ENCODE measurements around the gene BCOR. TPM values are rescaled to one million over a fixed set of nuclear protein-coding genes. Genes with fewer than 3 reads are reported as not detected.

Gene BCOR
- total RNA-seq, 1 donor from 2014 or later, result 33.2 TPM

- Mint-ChIP-seq H3K27ac (ENCODE audit: unreplicated experiment) (no peak overlapping the region), H3K9me3 (no peaks in the 10 kb centered on the region), H3K4me3 (peak overlapping the region; percentile 71), H3K4me1 (peaks cover 49% of the 10 kb centered on the region), H3K36me3 (ENCODE audit: low read depth) (peaks cover 2% of the 10 kb centered on the region), H3K27me3 (ENCODE audit: low read depth) (peaks cover 49% of the 10 kb centered on the region)
- no peak for DNase-seq (ENCODE audit: low read depth, low spot score)
- TF ChIP-seq CTCF (conservative IDR thresholded peaks at IDR 0.05), result no peak
Observed at GRCh38 chrX:40103565-40104323, 6.0 kb upstream of the BCOR start.

DNA sequence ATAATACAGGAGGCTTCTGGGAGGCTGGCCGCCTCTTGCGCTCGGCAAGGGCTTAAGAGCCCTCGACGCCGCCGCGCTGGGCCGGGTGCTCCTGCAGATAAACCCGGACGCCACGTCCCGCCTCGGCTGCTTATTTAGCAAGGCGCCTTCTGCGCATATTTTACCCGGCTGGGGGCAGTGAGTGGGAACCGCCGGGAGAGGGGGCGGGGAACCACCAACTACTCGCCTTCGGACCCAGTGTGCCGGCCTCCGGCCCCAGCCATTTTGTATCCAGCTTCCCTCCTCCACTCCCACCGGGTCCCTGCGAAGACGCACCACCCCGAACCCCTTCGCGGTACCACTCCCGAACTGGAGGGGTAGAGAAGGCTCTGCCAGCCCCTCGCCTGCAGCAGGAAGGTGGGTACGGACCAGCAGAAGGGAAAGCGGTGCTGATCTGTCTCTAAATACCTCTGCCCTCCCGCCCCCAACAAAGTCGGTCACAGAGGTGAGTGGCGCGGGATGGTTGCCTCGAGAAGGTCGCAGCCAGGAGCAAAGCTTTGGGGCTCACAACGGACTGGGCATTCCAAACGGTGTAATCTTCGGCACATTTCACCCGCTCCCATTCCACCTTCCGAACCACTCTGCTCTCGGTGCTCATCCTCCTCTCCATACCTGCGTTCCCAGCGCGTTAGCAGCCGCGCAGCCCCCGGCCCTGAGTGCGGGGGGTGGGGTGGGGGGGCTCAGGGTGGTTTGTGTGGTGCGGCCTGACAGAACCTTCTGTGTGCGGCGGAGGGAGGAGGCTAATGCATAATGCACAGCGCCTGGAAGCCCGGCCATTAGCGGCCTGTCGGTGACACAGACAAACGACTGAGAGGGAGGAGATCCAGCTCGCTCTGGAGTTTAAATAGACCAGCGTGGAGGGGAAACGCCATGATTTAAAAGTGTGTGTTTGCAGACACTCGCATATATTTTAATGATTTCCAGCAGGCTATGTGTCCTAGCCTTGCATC is 4.9 kb upstream of the BCOR start:
- H3K4me1 Mint-ChIP-seq, result peaks cover 45% of the 10 kb centered on the region
- H3K4me3 Mint-ChIP-seq, result peak overlapping the region; percentile 84
- peaks cover 47% of the 10 kb centered on the region for H3K27me3 Mint-ChIP-seq (ENCODE audit: low read depth)

GRCh38 chrX:40101430-40101802 is 3.7 kb upstream of the BCOR start:
- Mint-ChIP-seq H3K27me3 (ENCODE audit: low read depth) (peaks cover 40% of the 10 kb centered on the region), H3K9me3 (no peaks in the 10 kb centered on the region), H3K4me1 (peaks cover 38% of the 10 kb centered on the region), H3K27ac (ENCODE audit: unreplicated experiment) (no peak overlapping the region), H3K4me3 (peak overlapping the region; percentile 75), H3K36me3 (ENCODE audit: low read depth) (peaks cover 2% of the 10 kb centered on the region)
- DNase-seq (ENCODE audit: low read depth, low spot score), result no peak
- TF ChIP-seq CTCF (conservative IDR thresholded peaks at IDR 0.05), result no peak

More for the DNA sequence above, 4.9 kb upstream of the BCOR start:
- no peak for TF ChIP-seq CTCF (conservative IDR thresholded peaks at IDR 0.05)
- H3K27ac Mint-ChIP-seq (ENCODE audit: unreplicated experiment), result no peak overlapping the region
- peaks cover 2% of the 10 kb centered on the region for H3K36me3 Mint-ChIP-seq (ENCODE audit: low read depth)
- H3K9me3 Mint-ChIP-seq, result no peaks in the 10 kb centered on the region
- DNase-seq (ENCODE audit: low read depth, low spot score), result no peak

- peaks cover 40% of the 10 kb centered on the region for H3K27me3 Mint-ChIP-seq (ENCODE audit: low read depth)
- no peak for DNase-seq (ENCODE audit: low read depth, low spot score)
- peak overlapping the region; percentile 75 for H3K4me3 Mint-ChIP-seq
- no peak overlapping the region for H3K27ac Mint-ChIP-seq (ENCODE audit: unreplicated experiment)
- peaks cover 2% of the 10 kb centered on the region for H3K36me3 Mint-ChIP-seq (ENCODE audit: low read depth)
- no peaks in the 10 kb centered on the region for H3K9me3 Mint-ChIP-seq
- peaks cover 38% of the 10 kb centered on the region for H3K4me1 Mint-ChIP-seq
- TF ChIP-seq CTCF (conservative IDR thresholded peaks at IDR 0.05), result no peak
Observed at GRCh38 chrX:40100537-40101429, 3.0 kb upstream of the BCOR start.

DNA sequence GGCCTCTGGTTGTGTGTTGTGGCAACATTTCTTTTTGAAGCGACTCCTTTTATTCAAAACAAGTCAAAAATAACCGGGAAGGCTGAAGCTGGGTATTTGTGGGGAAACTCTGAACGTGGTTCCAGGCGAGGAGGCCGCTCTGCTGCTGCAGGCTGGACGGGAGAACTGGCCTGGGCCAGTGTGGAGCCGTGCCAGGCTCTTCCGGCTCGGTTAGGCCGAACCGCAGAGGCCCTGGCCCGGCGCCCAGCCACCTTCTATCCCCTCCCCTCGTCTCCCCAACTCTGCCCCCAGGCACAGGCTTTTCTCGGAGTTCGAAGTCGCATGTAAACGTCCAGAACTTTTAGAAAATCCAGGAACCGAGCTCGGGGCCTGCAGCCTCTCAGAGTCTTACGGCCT is 2.4 kb upstream of the BCOR start:
- no peak for DNase-seq (ENCODE audit: low read depth, low spot score)
- Mint-ChIP-seq H3K4me3 (peak overlapping the region; percentile 90), H3K27ac (ENCODE audit: unreplicated experiment) (no peak overlapping the region), H3K36me3 (ENCODE audit: low read depth) (peaks cover 2% of the 10 kb centered on the region), H3K27me3 (ENCODE audit: low read depth) (peaks cover 45% of the 10 kb centered on the region), H3K4me1 (peaks cover 43% of the 10 kb centered on the region), H3K9me3 (no peaks in the 10 kb centered on the region)
- no peak for TF ChIP-seq CTCF (conservative IDR thresholded peaks at IDR 0.05)

Data from neural crest cell (in vitro differentiated cells).